ENCODE results near the gene KIFC1. TPM values are rescaled to one million over a fixed set of nuclear protein-coding genes. Genes with fewer than 3 reads are reported as not detected.

The KIFC1 gene
- total and polyA plus RNA-seq, 9 of the 15 experiments (the other 6 are each of a cell fraction or from before 2014, with no cell fraction given), result 1.3 to 95.2 (median 76.9) TPM

DNA sequence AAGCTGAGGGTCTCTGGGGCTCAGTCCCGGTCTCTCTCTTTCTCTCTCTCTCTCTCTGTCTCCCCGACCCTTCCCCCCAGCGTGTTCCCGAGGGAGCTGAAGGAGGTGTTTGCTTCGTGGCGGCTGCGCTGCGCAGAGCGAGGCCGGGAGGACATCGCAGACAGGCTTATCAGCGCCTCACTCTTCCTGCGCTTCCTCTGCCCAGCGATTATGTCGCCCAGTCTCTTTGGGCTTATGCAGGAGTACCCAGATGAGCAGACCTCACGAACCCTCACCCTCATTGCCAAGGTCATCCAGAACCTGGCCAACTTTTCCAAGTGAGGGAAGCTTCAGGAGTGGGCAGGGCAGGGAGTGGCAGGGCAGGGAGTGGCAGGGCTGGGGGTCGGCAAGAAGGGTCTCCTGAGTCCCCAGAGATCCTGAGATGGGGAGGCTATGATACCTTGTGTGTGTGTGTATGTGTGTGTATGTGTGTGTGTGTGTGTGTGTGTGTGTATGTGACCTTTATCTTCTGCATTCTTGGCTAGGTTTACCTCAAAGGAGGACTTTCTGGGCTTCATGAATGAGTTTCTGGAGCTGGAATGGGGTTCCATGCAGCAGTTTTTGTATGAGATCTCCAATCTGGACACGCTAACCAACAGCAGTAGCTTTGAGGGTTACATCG, 49.2 kb downstream of the KIFC1 start (continued):
- TF ChIP-seq HEY1 (CRISPR knock-in tag; IDR thresholded peaks at IDR 0.05; ENCODE audit: borderline replicate concordance) (no peak), SAFB2 (IDR thresholded peaks at IDR 0.05; ENCODE audit: borderline replicate concordance, low read depth, low read length, severe bottlenecking) (no peak), GTF2E2 (tag; IDR thresholded peaks at IDR 0.05) (no peak), SMAD4 (CRISPR knock-in tag; conservative IDR thresholded peaks at IDR 0.05) (peak; percentile 69; the same call in 1 of the 2 replicates), BCOR (IDR thresholded peaks at IDR 0.05) (peak; percentile 72), CBFA2T3 (IDR thresholded peaks at IDR 0.05) (peak; percentile 49; the same call in 1 of the 2 replicates), CSDE1 (IDR thresholded peaks at IDR 0.05) (no peak), NRF1 (conservative IDR thresholded peaks at IDR 0.05 in 1 of 2, IDR thresholded peaks at IDR 0.05 in 1 of 2) (peak; percentile 89 to 91), ETV1 (tag; conservative IDR thresholded peaks at IDR 0.05; ENCODE audit: low read depth) (0 out of 2 replicates have a peak, but pooled peaks have one; percentile 32), RBFOX2 (IDR thresholded peaks at IDR 0.05; ENCODE audit: low read depth, low read length) (0 out of 2 replicates have a peak, but pooled peaks have one; percentile 23), ZNF175 (CRISPR knock-in tag; IDR thresholded peaks at IDR 0.05; ENCODE audit: low read depth) (no peak)
- TF ChIP-seq, protein P1, sequence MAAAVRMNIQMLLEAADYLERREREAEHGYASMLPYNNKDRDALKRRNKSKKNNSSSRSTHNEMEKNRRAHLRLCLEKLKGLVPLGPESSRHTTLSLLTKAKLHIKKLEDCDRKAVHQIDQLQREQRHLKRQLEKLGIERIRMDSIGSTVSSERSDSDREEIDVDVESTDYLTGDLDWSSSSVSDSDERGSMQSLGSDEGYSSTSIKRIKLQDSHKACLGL (CRISPR knock-in tag; IDR thresholded peaks at IDR 0.05; ENCODE audit: borderline replicate concordance, poor library complexity, severe bottlenecking), result no peak
